Subcutaneous adipose tissue (tissue), 4 donors: ENCODE data around the gene SLC44A4. TPM values are rescaled to one million over a fixed set of nuclear protein-coding genes. Genes with fewer than 3 reads are reported as not detected.

Experiments used
- CTCF ChIP-seq: fragments of 450-650 bp; IDR thresholded peaks from one replicate; pipeline ENCODE4 v1.5.1; 2016; ENCODE audit warnings: low read depth, mild to moderate bottlenecking, control low read depth, antibody characterized with exemption, moderate library complexity
- small RNA-seq: library from RNA; depleted of rRNA; stranded (forward); fragments of <200 nt; gene quantifications from one replicate; pipeline ENCODE3, GENCODE V24; 2016
- total RNA-seq, 4 donors: library from RNA; depleted of rRNA; stranded (reverse); fragments of >200 nt; gene quantifications; one replicate each; pipeline ENCODE4 v1.1.0, GENCODE V29; 2016

The SLC44A4 gene
- total RNA-seq, 4 donors from 2014 or later: 0.51 TPM; not detected in 3

- no peak for TF ChIP-seq CTCF
These were observed 58.9 kb downstream of the SLC44A4 start for GRCh38 chr6:31819871-31820299.

GRCh38 chr6:31815025-31815838 lies 63.6 kb downstream of the SLC44A4 start, which contains the start of the genes HSPA1A and HSPA1L:
TSS of gene HSPA1A (plus strand) at chr6:31815543. CDS start at chr6:31815757, 214 bp downstream.
TSS of gene HSPA1L (minus strand) at chr6:31815283. CDS start at chr6:31811972, 3,311 bp downstream.
- no peak for TF ChIP-seq CTCF

- no peak for TF ChIP-seq CTCF
These were observed 64.1 kb downstream of the SLC44A4 start for GRCh38 chr6:31814677-31815024.

- TF ChIP-seq CTCF: no peak
These were observed 65.3 kb downstream of the SLC44A4 start for GRCh38 chr6:31813465-31813849.

Small RNAs within 50 kb of the gene (small RNA-seq; reads per million reads assigned to genes)
- 578 reads per million, percentile 99 among the genes with 10 or more reads in this experiment for gene SNORD48
- not detected for gene SNORD52

Other genes with a start within 250 kb of the SLC44A4 start
- gene BAG6, start 226.3 kb downstream of the SLC44A4 start, total RNA-seq: 100 to 1,000 TPM; 152 to 230 (median 170) TPM
- 1 to 10 TPM; 1.5 to 4.4 (median 3.1) TPM for gene APOM, start 223.1 kb downstream of the SLC44A4 start, total RNA-seq
- 10 to 100 TPM; 12.9 to 19.2 (median 15.7) TPM for gene C6orf47, start 218.2 kb downstream of the SLC44A4 start, total RNA-seq
- 10 to 100 TPM; 13.4 to 20.0 (median 16.7) TPM for gene GPANK1, start 214.0 kb downstream of the SLC44A4 start, total RNA-seq
- 100 to 1,000 TPM; 146 to 170 (median 165) TPM for gene CSNK2B, start 212.9 kb downstream of the SLC44A4 start, total RNA-seq
- gene LY6G5B, start 209.0 kb downstream of the SLC44A4 start, total RNA-seq: 10 to 100 TPM in 1 of 4 donors, 1 to 10 TPM in 3; 4.4 to 19.2 (median 6.5) TPM
- gene LY6G5C, start 197.9 kb downstream of the SLC44A4 start, total RNA-seq: 1 to 10 TPM in 2 of 4 donors, not detected in 2; 1.4 to 1.5 TPM
- 10 to 100 TPM; 29.2 to 45.1 (median 35.6) TPM for gene ABHD16A, start 175.7 kb downstream of the SLC44A4 start, total RNA-seq
- not detected for gene LY6G6F, start 172.1 kb downstream of the SLC44A4 start, total RNA-seq
- not detected for gene LY6G6D, start 163.6 kb downstream of the SLC44A4 start, total RNA-seq
- not detected for gene LY6G6C, start 157.3 kb downstream of the SLC44A4 start, total RNA-seq
- gene MPIG6B, start 155.6 kb downstream of the SLC44A4 start, total RNA-seq: under 1 TPM in 1 of 4 donors, not detected in 3; 0.33 TPM
- 100 to 1,000 TPM; 112 to 189 (median 160) TPM for gene DDAH2, start 149.7 kb downstream of the SLC44A4 start, total RNA-seq
- gene CLIC1, start 142.5 kb downstream of the SLC44A4 start, total RNA-seq: 100 to 1,000 TPM; 181 to 503 (median 311) TPM
- gene MSH5, start 139.0 kb downstream of the SLC44A4 start, total RNA-seq: 10 to 100 TPM in 2 of 4 donors, 1 to 10 TPM in 2; 7.5 to 24.5 (median 9.0) TPM
- 1 to 10 TPM in 2 of 4 donors, not detected in 2; 2.0 to 8.3 TPM for gene SAPCD1, start 116.3 kb downstream of the SLC44A4 start, total RNA-seq
- not detected for gene VWA7, start 101.7 kb downstream of the SLC44A4 start, total RNA-seq
- 10 to 100 TPM; 20.6 to 49.7 (median 31.2) TPM for gene VARS1, start 83.2 kb downstream of the SLC44A4 start, total RNA-seq
- gene LSM2, start 72.0 kb downstream of the SLC44A4 start, total RNA-seq: 10 to 100 TPM; 14.3 to 27.5 (median 24.0) TPM
- gene HSPA1L, start 63.7 kb downstream of the SLC44A4 start, total RNA-seq: 1 to 10 TPM in 3 of 4 donors, under 1 TPM in 1; 0.65 to 2.9 (median 1.2) TPM
- gene HSPA1A, start 63.5 kb downstream of the SLC44A4 start, total RNA-seq: 100 to 1,000 TPM; 100 to 210 (median 165) TPM
- 100 to 1,000 TPM in 2 of 4 donors, 10 to 100 TPM in 2; 61.8 to 153 (median 91.6) TPM for gene HSPA1B, start 51.3 kb downstream of the SLC44A4 start, total RNA-seq
- gene NEU1, start 16.2 kb downstream of the SLC44A4 start, total RNA-seq: 10 to 100 TPM; 24.9 to 46.6 (median 40.2) TPM
- gene EHMT2, start 18.7 kb upstream of the SLC44A4 start, total RNA-seq: 10 to 100 TPM in 3 of 4 donors, 1 to 10 TPM in 1; 9.5 to 33.3 (median 23.3) TPM
- gene ZBTB12, start 23.1 kb upstream of the SLC44A4 start, total RNA-seq: 1 to 10 TPM in 1 of 4 donors, under 1 TPM in 3; 0.38 to 1.7 (median 0.93) TPM
- gene C2, start 48.7 kb upstream of the SLC44A4 start, total RNA-seq: 10 to 100 TPM; 16.4 to 96.4 (median 34.6) TPM
- gene CFB, start 67.1 kb upstream of the SLC44A4 start, total RNA-seq: 10 to 100 TPM; 25.1 to 35.4 (median 33.8) TPM
- gene NELFE, start 80.0 kb upstream of the SLC44A4 start, total RNA-seq: 10 to 100 TPM; 58.8 to 96.6 (median 68.5) TPM
- gene SKIC2, start 80.2 kb upstream of the SLC44A4 start, total RNA-seq: 10 to 100 TPM; 16.1 to 44.6 (median 32.2) TPM
- gene DXO, start 93.1 kb upstream of the SLC44A4 start, total RNA-seq: 10 to 100 TPM; 11.1 to 17.5 (median 12.4) TPM
- 10 to 100 TPM in 3 of 4 donors, 1 to 10 TPM in 1; 5.1 to 17.2 (median 13.5) TPM for gene C4A, start 103.1 kb upstream of the SLC44A4 start, total RNA-seq
- 10 to 100 TPM in 1 of 4 donors, 1 to 10 TPM in 3; 5.1 to 17.3 (median 8.9) TPM for gene C4B, start 135.8 kb upstream of the SLC44A4 start, total RNA-seq
- gene CYP21A2, start 159.4 kb upstream of the SLC44A4 start, total RNA-seq: under 1 TPM in 1 of 4 donors, not detected in 3; 0.57 TPM
- gene TNXB, start 230.3 kb upstream of the SLC44A4 start, total RNA-seq: 100 to 1,000 TPM in 3 of 4 donors, 10 to 100 TPM in 1; 93.9 to 261 (median 142) TPM
- gene ATF6B, start 249.2 kb upstream of the SLC44A4 start, total RNA-seq: 10 to 100 TPM; 27.6 to 64.0 (median 30.9) TPM